Fibroblast of pulmonary artery (primary cell): ENCODE measurements around the gene KRTAP4-12.
"Not testable (repeated sequence)": the region's sequence is repeated elsewhere in the genome, so short reads cannot be mapped to it uniquely, and the experiment has no call there.

Experiments
- DNase-seq: peaks from one replicate; pipeline ENCODE4 v3.0.0-alpha.2; 2010; ENCODE audit warnings: low read depth
- H3K4me3 ChIP-seq: replicated peaks from 2 replicates; pipeline ENCODE4 v1.5.1; 2011; ENCODE audit warnings: low read depth, mild to moderate bottlenecking, control low read depth, low read length, moderate library complexity
- TF ChIP-seq, protein P1 (sequence below): IDR thresholded peaks from 2 replicates; pipeline ENCODE4 v1.5.1; 2011; ENCODE audit warnings: mild to moderate bottlenecking, control low read depth, low read length, inconsistent platforms; ENCODE audit errors: missing control alignments

Gene KRTAP4-12

DNA sequence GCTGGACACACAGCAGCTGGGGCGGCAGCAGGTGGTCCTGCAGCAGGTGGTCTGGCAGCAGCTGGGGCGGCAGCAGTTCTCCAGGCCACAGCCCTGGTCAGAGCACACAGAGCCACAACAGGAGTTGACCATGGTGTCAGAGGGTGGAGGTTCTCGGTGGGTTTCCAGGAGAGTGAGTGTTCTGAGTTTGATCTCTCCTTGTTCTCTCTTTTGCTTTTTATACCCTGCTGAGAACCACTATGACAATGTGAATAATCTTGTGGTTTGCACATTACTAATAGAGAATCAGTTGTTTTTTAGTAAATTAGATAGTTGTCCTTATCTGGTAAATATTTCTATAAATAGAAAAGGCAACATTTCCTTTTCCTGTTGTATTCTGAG, at the start of gene KRTAP4-12:
Gene KRTAP4-12 (minus strand): TSS at position 192 of the 381 bp plus-strand sequence. CDS start 60 bp downstream, at position 132.
- not testable (repeated sequence) for H3K4me3 ChIP-seq, DNase-seq

DNA sequence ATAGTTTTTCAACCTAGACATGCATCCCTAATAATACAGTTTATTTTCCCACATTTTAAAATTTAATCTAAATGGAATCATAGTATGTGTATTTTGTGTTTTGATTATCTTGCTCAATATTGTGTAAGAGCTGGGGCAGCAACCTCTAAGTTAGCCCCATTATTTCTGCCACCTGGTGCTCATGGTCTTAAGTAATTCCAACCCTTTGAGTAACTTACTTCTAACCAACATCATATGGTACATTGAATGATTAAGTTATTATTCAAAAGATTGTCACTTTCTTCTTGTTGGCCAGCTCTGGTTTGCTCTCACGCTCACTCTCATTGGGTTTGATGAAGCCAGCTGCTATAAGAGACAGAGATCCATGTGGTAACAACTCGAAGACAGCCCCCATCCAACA, 47.9 kb upstream of the KRTAP4-12 start:
- H3K4me3 ChIP-seq = no peak overlapping the region
- TF ChIP-seq, protein P1, sequence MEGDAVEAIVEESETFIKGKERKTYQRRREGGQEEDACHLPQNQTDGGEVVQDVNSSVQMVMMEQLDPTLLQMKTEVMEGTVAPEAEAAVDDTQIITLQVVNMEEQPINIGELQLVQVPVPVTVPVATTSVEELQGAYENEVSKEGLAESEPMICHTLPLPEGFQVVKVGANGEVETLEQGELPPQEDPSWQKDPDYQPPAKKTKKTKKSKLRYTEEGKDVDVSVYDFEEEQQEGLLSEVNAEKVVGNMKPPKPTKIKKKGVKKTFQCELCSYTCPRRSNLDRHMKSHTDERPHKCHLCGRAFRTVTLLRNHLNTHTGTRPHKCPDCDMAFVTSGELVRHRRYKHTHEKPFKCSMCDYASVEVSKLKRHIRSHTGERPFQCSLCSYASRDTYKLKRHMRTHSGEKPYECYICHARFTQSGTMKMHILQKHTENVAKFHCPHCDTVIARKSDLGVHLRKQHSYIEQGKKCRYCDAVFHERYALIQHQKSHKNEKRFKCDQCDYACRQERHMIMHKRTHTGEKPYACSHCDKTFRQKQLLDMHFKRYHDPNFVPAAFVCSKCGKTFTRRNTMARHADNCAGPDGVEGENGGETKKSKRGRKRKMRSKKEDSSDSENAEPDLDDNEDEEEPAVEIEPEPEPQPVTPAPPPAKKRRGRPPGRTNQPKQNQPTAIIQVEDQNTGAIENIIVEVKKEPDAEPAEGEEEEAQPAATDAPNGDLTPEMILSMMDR = no peak
- no peak for DNase-seq

DNA sequence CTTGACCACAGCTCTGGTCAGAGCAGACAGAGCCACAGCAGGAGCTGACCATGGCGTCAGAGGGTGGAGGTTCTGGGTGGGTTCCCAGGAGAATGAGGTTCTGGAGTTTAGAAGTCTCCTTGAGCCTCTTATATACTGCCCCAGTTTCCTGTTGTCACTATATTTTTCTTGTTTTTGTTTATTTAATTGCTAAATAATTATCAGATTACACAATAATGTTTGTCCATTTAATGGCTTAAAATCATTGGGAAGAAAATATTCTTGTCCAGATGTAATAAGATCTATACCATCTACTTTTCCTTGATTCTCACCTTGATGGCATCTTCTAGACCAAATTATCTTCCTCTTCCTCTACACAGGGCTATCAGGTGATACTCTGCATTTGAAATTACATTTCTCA, 44.1 kb upstream of the KRTAP4-12 start, which contains the start of gene KRTAP4-3:
Gene KRTAP4-3 (minus strand): TSS at position 101 of the 400 bp plus-strand sequence. CDS start 49 bp downstream, at position 52.
- TF ChIP-seq, protein P1 = no peak
- H3K4me3 ChIP-seq = no peak within 1 kb of the TSS
- DNase-seq = no peak

DNA sequence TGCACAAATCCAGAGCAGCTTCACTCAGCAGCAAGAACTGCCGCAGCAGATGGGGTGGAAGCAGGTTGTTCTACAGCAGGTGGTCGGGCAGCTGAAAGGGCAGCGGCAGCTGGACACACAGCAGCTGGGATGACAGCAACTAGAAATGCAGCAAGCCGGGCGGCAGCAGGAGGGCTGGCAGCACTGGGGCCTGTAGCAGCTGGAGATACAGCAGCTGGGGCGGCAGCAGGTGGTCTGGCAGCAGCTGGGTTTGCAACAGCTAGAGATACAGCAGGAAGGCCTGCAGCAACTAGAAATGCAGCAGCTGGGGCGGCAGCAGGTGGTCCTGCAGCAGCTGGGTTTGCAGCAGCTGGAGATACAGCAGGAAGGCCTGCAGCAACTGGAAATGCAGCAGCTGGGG, 43.6 kb upstream of the KRTAP4-12 start:
- TF ChIP-seq, protein P1 = no peak
- H3K4me3 ChIP-seq = no peak overlapping the region
- DNase-seq = no peak

DNA sequence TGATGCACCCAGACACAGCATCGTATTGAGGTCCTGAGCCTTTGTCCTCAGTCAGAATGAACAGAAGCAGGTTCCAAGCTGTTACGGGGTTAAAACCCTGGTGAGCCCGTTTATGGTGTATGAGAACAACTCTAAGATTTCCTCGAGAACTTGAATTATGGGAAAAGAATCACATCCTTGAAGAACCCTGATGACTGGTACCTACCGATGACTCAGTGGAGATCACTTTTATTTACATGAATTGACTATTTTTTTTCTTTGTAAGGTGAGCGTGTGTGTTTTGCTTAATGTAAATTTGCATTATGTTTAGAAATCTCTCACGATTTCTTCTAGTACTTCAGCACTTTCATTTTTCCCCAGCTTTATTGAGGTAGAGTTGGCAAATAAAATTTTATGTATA, 39.8 kb upstream of the KRTAP4-12 start:
- no peak overlapping the region for H3K4me3 ChIP-seq
- DNase-seq = no peak
- TF ChIP-seq, protein P1 = no peak

DNA sequence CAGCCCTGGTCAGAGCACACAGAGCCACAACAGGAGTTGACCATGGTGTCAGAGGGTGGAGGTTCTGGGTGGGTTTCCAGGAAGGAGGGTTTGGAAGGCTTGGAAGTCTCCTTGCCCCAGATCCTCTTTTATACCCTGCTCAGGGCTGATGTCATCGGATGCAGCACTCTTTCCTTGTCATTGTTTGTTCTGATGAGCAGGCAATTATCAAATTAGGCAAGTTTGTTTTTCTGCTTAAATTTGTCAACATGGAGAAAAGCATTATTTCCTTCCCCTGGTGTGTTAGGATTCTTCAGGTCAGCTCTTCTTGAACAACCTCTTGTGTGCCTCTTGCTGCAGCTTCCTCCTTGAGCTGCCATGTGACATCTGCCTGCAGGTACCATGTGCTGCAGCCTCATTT, 36.7 kb upstream of the KRTAP4-12 start, which contains the start of gene KRTAP4-4:
Gene KRTAP4-4 (minus strand): TSS at position 101 of the 400 bp plus-strand sequence. CDS start 57 bp downstream, at position 44.
- no peak for DNase-seq
- TF ChIP-seq, protein P1 = no peak

DNA sequence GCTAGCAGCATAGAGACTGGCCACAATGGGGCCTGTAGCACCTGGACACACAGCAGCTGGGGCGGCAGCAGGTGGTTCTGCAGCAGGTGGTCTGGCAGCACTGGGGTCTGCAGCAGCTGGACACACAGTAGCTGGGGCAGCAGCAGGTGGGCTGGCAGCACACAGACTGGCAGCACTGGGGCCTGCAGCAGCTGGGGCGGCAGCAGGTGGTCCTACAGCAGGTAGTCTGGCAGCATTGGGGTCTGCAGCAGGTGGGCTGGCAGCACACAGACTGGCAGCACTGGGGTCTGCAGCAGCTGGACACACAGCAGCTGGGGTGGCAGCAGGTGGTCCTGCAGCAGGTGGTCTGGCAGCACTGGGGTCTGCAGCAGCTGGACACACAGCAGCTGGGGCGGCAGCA, 36.2 kb upstream of the KRTAP4-12 start:
- not testable (repeated sequence) for DNase-seq, H3K4me3 ChIP-seq

More for the DNA sequence above, 36.7 kb upstream of the KRTAP4-12 start, which contains the start of gene KRTAP4-4:
- H3K4me3 ChIP-seq = no peak within 1 kb of the TSS

DNA sequence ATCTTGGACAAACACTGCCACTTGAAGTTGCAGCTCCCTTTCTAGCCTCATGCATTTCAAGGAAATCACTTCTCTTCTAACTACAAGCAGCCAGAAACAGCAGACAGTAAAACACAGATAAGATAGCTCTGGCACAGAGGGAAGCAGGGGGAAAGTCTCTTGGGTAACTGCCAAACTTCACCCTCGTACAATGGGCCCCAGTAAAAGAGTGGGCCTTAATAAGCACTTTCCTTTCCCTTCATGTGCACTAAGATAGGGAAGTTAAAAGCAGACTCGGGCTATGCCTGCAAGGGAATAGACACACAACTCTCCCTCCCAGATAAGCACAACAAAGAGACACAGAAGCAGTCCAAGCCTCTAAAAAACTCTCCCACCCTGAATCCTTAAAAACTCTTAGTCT, 29.9 kb upstream of the KRTAP4-12 start:
- TF ChIP-seq, protein P1 = no peak

More for the DNA sequence above, 29.9 kb upstream of the KRTAP4-12 start:
- DNase-seq = no peak
- no peak overlapping the region for H3K4me3 ChIP-seq
